LNCaP clone FGC (cell line): ENCODE data around the gene PDGFRB.

Source experiments
- DNase-seq: peaks from one replicate; pipeline ENCODE4 v3.0.0-alpha.2; 2011; ENCODE audit warnings: low read depth
- H3K4me3 ChIP-seq: 2 replicates; pipeline ENCODE4 v1.5.1; 2011; ENCODE audit warnings: mild to moderate bottlenecking, low read depth, low read length, control low read depth
- TF ChIP-seq, protein P1 (sequence below): IDR thresholded peaks from 2 replicates; pipeline ENCODE4 v1.5.1; 2012; ENCODE audit warnings: mild to moderate bottlenecking; ENCODE audit not compliant: control insufficient read depth, insufficient read depth; ENCODE audit errors: extremely low read depth

The PDGFRB gene

DNA sequence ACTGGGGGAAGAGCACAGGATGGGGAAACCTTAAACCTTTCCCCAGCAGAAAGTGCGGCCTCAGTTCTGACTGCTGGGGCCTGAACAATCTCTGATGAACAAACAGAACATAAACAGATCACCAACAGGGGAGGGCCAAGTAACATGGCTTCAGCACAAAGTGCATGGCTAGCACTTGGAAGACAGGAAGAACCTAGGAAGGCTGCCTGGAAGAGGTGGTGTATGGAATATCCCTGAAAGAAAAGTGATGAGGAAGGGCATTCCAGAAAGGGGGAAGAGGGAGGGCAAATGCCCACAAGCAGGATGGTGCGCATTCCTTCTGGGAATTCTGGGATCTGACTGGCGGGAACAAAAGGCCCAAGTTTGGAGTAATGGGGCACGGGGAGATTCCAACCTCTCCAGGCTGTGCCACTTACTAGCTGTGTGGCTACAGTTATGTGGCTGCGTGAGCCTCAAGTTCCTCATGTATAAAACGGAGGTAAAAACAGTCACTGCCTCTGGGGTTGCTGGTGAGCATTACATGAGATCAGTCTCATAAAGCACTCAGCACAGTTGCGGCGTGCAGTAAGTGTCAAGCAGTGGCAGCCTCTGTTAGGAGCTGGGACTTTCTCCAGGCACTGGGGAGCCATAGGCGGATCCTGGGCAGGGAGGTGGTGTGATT lies 1.6 kb downstream of the PDGFRB start:
- TF ChIP-seq, protein P1, sequence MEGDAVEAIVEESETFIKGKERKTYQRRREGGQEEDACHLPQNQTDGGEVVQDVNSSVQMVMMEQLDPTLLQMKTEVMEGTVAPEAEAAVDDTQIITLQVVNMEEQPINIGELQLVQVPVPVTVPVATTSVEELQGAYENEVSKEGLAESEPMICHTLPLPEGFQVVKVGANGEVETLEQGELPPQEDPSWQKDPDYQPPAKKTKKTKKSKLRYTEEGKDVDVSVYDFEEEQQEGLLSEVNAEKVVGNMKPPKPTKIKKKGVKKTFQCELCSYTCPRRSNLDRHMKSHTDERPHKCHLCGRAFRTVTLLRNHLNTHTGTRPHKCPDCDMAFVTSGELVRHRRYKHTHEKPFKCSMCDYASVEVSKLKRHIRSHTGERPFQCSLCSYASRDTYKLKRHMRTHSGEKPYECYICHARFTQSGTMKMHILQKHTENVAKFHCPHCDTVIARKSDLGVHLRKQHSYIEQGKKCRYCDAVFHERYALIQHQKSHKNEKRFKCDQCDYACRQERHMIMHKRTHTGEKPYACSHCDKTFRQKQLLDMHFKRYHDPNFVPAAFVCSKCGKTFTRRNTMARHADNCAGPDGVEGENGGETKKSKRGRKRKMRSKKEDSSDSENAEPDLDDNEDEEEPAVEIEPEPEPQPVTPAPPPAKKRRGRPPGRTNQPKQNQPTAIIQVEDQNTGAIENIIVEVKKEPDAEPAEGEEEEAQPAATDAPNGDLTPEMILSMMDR = no peak
- no peak for DNase-seq
- H3K4me3 ChIP-seq = no peak overlapping the region

DNA sequence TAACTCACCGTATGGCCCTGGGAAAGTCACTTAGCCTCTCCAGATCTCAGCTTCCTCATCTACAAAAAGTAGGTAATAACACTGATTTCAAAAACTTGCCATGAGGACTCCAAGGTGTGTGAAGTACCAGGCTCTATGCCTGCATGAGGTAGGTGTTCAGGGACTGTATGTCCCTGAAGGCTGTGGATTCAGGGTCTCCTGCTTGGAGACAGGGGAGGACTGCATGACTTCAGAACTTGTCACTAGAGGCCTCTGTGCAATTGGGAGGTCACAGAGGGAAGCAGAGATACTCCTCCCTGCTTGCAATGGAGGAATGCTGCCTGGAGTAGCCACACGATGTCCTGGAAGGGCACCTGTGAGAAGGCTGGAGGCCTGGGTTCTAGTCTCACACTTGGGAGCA lies 2.2 kb downstream of the PDGFRB start:
- H3K4me3 ChIP-seq = no peak overlapping the region

DNA sequence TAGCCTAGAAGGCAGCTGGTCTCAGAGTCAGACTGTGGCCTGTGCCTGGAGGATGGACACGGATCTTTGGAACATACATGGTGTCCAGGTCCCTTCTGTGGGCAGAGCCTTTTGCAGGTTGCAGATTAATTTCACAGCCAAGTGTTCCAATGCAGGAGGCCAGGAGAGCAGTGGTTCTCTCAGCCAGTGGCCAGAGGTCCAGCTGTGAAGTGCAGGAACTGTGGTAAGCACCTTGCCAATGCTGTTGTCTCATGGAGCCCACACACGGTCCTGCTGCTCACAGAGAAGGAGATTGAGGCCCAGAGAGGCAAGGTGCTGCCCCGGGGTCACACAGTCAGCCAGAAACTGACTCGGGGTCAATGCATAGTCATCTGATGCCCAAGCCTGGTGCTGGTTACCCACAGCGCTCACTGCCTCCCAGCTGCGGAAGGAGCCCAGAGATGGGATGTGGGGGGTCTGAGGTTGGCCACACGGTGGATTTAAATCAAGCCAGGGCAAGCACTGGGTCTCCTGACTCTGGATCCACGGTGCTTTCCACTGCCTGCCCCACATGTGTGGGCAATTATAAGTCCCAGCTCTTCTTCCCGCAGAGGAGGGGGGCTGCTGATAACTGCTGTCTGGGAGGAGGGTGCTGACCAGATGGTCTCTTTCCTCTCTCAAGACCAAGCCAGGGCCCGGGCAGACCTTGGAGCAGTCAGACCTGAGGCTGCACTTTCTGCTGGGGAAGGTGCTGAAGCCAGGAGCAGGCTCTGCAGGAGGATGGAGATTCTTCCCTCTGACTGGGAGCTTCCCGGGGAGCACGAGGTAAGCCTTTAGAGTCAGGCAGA lies 2.8 kb downstream of the PDGFRB start:
- no peak for DNase-seq
- no peak overlapping the region for H3K4me3 ChIP-seq

More for the DNA sequence above, 2.2 kb downstream of the PDGFRB start:
- TF ChIP-seq, protein P1 = no peak
- DNase-seq = no peak

DNA sequence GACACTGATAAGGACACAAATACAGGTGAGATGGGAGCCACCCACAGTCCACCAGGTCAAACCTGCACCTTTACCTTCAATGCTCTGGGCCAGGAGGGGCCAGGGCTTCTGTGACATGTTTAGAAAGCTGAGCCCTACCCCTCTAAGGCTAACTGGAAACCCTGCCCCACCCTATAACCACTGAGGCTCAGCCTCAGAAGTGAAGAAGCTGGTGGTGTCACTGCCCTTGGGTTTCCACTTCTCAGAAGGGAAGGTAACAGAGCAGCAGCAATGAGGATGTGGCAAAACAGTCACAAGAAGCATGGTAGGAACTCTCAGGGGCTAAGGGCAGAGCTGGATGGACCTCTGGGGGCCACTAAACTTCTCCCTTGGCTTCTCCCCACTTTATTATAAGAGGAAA lies 6.0 kb downstream of the PDGFRB start:
- TF ChIP-seq, protein P1 = no peak
- H3K4me3 ChIP-seq = no peak overlapping the region

More for the DNA sequence above, 2.8 kb downstream of the PDGFRB start:
- TF ChIP-seq, protein P1 = no peak

DNA sequence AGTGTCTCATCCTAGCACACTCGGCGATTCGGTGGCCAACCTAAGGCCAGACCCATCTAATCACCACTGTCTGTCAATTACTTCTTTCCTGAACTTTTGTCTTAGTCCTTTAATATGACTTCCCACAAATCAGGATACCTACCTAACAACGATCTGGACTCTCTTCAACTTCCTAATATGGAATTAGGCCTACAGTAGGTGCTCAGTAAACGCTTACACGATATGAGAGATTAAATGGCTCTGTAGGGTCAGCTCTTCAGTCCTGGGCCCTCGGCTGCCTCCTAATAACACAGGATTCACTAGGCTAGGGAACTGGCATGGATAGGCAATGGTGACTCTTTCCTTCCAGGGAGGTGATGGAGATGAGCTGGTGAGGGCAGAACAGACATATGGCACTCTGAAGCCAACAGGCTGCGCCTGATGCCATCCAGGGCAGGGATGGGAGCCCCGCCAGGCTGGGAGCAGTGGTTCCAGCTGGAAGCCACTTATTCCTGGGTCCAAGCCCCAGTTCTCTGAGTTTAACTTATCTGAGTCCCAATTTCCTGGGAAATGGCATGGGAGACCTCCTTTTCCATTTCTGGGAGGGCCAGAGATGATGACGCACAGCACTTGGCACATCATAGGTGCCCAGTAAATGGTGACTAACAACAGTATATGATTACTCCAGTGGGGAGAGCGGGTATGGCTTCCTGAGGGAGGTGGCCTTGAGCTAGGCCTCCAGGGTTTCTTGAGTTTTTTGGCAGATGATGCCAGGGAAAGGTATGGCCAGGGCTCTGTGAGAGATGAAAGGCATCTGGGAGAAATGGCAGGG lies 7.3 kb downstream of the PDGFRB start:
- TF ChIP-seq, protein P1 = no peak
- no peak overlapping the region for H3K4me3 ChIP-seq

More for the DNA sequence above, 6.0 kb downstream of the PDGFRB start:
- no peak for DNase-seq

DNA sequence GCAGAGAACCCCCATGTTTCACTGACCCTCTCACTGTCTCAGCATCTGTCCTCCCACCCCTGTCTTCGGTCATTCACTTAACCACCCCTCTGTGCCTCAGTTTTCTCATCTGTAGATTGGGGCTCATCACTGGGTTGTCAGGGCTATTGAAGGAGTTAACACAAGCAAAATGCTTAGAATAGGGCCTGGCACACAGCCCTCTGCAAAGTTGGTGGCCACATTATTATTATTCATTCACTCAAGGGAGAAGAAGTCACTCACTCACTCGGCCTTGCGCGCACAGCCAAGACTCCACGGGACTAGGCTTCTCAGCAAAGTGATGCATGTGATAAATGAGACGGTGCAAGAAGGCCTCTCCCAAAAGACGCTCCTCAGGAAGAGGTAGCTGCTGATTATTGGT lies 8.0 kb downstream of the PDGFRB start:
- no peak overlapping the region for H3K4me3 ChIP-seq
- DNase-seq = no peak
- TF ChIP-seq, protein P1 = no peak

More for the DNA sequence above, 7.3 kb downstream of the PDGFRB start:
- no peak for DNase-seq
